Sciatic nerve (tissue), 2 donors: ENCODE results near the gene UNC79. TPM values are rescaled to one million over a fixed set of nuclear protein-coding genes. Genes with fewer than 3 reads are reported as not detected.

Experiments
- ATAC-seq: fragments of 200-7000 bp; cut with Tn5 transposase; one replicate; pipeline ENCODE4 v1.9.1; 2020; ENCODE audit warnings: mild to moderate bottlenecking, moderate library complexity
- DNase-seq: peaks from one replicate; pipeline ENCODE4 v3.0.0-alpha.2; 2020; ENCODE audit warnings: low spot score
- intact Hi-C: fragments of 100-400 bp; cut with DNase I; formaldehyde crosslinking; loops from one replicate; pipeline ENCODE4 v1.14.2; 2022
- total RNA-seq: library from RNA; stranded (reverse); fragmentation: NEBNext Ultra II Directional; extraction: Animal tissue kit (Norgen Biotek cat#: 25700); gene quantifications from one replicate; pipeline ENCODE4 v1.2.1, GENCODE V29; 2021
- donor health status: DM: no; HTN: no; CAD: no.
- donor health status: DM: no; HTN: no; CAD: no.

UNC79 gene
- total RNA-seq, 1 donor from 2014 or later: 0.62 TPM

DNA sequence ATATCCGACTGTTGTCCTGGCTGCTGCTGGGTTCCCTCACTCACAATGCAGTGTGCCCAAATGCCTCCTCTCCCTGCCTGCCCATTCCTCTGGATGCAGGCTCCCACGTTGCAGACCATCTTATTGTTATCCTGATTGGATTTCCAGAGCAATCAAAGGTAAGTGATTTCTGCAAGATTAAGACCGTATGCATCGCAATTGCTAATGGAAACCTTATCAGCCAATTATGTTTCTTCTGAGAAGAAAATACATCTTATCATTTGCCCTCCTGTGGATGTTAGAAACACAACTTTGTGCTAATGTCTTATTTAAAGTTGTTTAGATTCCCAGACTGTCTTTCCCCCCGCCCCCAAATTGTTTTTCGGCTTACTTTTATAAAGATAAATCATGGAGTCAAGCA, 259.4 kb downstream of the UNC79 start:
- intact Hi-C loops: no loop called here
- ATAC-seq: no peak
- no peak for DNase-seq

GRCh38 chr14:93691042-93691780, 260.5 kb downstream of the UNC79 start:
- DNase-seq (no peak), ATAC-seq (no peak)
- intact Hi-C loops: no loop called here

DNA sequence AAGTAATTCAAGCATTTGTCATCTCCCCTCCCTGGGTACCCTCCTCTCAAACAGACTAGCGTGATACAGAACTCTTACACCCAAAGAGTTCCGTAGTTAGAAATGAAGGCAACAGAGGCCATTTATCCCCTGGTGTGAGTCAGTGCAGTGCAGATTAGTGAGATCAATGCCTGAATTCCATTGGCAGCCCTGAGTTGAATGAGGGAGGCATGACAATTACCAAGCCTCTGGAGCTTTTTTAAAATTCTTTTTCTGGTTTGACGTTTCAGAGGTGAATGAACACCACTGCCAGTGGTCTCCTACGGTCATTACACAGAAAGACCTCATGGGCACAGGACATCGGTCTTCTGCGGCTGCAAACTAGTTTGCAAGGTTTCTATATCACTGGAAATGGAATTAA, 263.2 kb downstream of the UNC79 start:
- ATAC-seq: no peak
- intact Hi-C loops: no loop called here
- DNase-seq: no peak

DNA sequence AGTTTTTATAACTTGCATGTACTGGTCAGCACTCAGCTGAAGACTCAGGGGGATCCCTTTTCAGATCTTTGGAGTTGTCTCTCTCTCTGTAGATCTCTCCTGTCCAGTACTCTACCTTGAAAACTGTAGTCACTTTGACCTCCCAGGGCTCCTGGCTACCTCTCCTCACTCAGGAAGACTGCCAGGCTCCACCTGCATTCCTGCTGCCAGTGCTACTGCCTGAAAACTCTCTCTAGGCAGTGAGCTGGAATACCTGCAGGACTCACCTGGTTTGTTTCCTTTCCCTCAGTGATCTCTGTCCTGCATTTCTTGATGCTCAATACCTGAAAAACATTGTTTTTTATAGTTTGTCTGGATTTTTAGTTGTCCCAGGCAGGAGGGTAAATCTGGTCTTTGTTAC, 270.2 kb downstream of the UNC79 start:
- DNase-seq: no peak
- intact Hi-C loops: no loop called here
- no peak for ATAC-seq

DNA sequence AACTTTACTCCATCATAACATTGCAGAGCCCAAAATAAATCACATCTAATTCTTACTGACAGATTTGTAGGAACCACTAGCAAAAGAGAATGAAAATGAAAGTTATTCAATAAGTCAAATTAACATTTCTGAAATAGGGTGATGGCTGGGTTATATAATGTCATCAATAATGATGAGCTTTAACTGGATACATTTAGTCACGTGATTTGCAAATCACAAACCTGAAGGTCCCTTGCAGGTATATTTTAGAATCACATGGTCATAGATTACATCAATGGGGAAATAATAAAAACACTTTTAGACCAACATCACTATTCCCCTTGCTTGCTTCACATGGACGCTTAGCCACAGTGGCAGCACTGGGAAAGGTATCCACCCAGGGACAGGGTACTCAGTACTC, 270.8 kb downstream of the UNC79 start:
- no peak for DNase-seq
- ATAC-seq: no peak
- intact Hi-C loops: no loop called here

DNA sequence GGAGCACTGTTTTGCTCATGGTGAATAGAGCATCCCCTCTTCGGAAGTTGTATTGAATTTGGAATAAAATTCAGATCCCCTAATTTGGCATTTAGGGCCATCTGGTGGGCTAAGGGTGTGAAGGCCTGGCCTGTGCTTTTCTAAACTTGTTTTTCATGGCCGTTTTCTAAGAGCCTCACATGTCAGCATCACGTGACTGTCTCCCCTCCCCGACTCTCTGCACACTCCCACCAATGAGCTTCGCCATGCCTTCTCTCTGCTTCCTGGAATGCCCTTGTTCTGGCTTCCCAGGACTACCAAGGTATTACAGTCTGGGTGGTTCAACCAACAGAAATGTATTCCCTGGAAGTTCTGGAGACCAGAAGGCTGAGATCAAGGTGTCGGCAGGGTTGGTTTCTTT, 272.2 kb downstream of the UNC79 start:
- ATAC-seq: no peak
- no peak for DNase-seq
- intact Hi-C loops: no loop called here

DNA sequence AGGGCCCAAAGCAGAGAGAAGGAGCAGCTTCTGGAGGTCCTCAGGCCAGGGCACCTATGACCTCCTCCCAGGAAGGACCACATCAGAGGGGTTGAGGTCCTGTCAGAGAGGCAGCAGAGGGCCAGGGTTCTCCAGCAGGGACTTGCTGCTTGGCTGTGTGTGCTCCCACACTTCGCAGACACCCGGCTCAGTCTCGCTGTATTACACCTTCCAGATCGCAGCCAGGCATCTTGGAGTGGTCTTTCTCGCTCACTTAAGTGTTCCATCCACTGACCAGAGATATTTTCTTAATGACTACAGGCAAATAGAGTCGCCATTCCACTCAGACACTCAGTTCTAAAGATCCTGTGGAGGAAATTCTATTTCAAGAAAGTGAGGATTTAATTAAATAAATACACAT, 273.2 kb downstream of the UNC79 start:
- intact Hi-C loops: no loop called here
- DNase-seq (no peak), ATAC-seq (no peak)

DNA sequence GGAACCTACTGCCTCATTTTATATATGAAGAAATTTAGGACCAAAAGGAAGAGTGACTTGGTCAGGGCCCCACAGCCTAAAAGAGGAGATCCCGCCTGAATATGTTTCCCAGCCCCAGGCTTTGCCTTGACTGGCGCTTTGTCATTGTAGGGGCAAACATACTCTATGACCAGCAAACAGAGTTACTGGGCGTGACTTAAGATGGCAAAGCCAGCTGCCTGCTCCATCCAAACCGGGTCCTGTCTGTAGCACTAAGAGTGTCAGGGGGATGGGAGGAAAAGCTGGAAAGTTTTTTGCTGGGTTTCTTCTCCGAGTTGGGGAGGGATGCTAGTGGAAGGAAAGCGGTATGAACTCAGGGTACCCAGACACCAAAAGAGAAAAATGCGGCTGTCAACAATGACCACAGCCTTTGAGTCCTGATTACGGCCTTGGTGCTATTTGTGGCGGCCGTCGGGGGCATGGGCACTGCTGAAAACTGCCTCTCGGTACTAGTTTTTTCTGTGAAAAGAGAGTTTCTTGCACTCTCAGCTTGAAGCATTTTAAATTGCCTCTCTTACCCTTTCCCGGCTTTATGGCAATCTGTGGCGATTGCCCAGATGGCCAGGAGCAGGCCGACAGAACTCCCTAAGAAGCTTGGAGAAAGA, 274.9 kb downstream of the UNC79 start:
- ATAC-seq (no peak), DNase-seq (no peak)
- intact Hi-C loops: no loop called here

GRCh38 chr14:93706360-93706955, 275.7 kb downstream of the UNC79 start:
- ATAC-seq (no peak), DNase-seq (no peak)
- intact Hi-C loops: no loop called here

GRCh38 chr14:93707475-93707874, 276.7 kb downstream of the UNC79 start:
- DNase-seq (no peak), ATAC-seq (no peak)
- intact Hi-C loops: no loop called here

- intact Hi-C loops: no loop called here
- ATAC-seq (no peak), DNase-seq (no peak)
Measured at GRCh38 chr14:93708311-93708734, 277.6 kb downstream of the UNC79 start.

GRCh38 chr14:93708800-93709199, 278.1 kb downstream of the UNC79 start:
- ATAC-seq: no peak
- no peak for DNase-seq
- intact Hi-C loops: no loop called here

- DNase-seq (no peak), ATAC-seq (no peak)
- intact Hi-C loops: no loop called here
Measured at GRCh38 chr14:93709249-93709648, 278.5 kb downstream of the UNC79 start.

GRCh38 chr14:93712079-93712837, 281.5 kb downstream of the UNC79 start:
- intact Hi-C loops: no loop called here
- ATAC-seq (no peak), DNase-seq (no peak)

GRCh38 chr14:93712838-93713724, 282.3 kb downstream of the UNC79 start:
- DNase-seq (no peak), ATAC-seq (no peak)
- intact Hi-C loops: no loop called here

DNA sequence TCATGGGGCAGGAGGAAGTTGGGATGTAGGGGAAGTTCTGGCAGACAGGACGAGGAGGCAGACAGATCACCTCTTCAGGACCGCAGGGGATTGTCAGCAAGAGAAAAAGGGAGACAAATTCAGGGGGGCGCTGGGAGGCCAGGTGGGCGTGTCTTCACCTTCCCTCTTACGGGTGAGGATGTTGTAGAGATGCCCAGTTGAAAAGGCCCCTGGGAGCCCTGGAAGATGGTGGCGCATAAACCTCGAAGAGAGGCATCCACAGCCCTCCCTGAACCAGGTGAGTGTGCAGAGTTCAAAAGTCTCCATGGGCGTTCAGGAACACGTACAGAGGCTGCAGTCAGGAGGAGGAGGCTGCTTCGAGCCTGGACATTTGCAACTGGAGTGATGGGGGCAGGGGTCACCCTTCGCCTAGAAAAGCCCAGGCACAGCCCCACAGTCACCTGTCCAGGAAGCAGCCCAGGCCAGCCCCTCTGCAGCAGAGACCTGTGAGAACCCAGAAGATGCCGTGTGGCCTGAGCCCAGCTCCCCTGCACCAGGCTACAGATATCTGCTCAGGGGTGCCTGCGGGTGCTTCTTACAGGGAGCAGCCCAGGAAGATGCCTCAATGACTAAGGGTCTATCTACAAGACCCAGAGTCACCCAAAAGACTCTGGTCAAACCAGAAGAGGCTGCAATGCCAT, 283.1 kb downstream of the UNC79 start:
- no peak for ATAC-seq
- no peak for DNase-seq
- intact Hi-C loops: no loop called here

DNA sequence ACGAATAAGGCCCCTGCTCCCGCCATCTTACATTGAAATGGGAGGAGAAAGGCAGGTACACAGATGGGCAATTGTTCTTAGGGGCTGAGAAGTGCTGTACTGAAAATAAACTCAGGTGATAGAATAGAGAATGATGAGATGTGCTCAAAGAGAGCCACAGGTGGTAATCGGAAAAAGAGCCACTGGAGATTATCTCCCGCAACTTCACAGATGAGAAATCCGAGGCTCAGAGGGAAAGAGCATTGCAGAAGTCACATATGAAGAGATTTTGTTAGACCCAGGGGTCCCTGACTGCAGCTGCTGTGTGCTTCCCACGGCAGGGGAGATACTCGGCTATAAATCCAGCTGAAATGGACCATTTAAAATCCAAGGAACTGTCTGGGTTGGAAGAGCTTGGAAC, 283.9 kb downstream of the UNC79 start:
- ATAC-seq: no peak
- intact Hi-C loops: no loop called here
- no peak for DNase-seq

DNA sequence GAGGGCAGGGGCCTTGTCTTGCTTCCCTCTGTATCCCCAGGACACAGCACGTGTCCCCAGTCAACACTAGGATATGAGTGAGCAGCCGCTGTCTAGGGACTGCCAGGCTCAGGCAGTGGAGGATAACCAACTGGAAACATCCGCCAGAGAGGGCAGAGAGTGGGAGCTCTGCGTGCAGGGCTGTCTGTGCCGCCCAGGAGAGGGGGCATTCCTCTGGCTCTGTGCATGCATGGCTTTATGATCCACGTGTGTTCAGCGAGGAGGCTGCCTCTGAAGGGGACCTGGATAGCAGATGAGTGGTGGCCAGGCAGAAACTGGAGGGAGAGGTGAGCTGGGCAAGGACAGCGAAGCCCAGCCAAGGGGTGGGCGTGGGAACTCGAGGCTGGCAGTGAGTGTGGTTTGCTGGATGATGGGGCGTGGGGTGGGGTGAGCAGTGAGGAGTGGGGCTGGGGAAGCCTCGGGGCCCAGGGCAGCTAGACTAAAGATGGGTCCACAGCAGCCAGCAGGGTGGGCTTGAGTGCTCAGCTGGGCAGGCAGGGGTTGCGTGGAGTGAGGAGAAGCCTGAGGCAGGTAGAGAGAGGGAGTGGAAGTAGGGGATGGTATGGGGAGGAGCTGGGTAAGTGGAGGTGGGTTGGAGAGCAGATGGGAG, 284.7 kb downstream of the UNC79 start:
- ATAC-seq: peak; percentile 24
- DNase-seq: no peak
- intact Hi-C loops: no loop called here
